Thyroid gland (tissue), 4 donors: Measurements from ENCODE around the gene MBNL2. TPM values are rescaled to one million over a fixed set of nuclear protein-coding genes. Genes with fewer than 3 reads are reported as not detected.
A peak's percentile ranks its signal among the peaks of the same experiment; 100 is the strongest.

Source experiments
- DNase-seq, 2 donors: peaks; one replicate each; pipeline ENCODE4 v3.0.0-alpha.2; 2019
- H3K27ac ChIP-seq, 3 donors: fragments of 200-600 bp; sonication (generic); 1 replicate in 2 of 3; 2 replicates in 1 of 3; pipeline ENCODE4 v1.5.1; 2016 to 2019; ENCODE audit warnings: mild to moderate bottlenecking in 1 of 3, moderate library complexity in 1 of 3
- H3K27me3 ChIP-seq: fragments of 200-600 bp; sonication (generic); one replicate; pipeline ENCODE4 v1.5.1; 2019
- H3K36me3 ChIP-seq, 2 donors: fragments of 200-600 bp; sonication (generic); one replicate each; pipeline ENCODE4 v1.5.1; 2016 to 2019
- H3K4me1 ChIP-seq, 2 donors: fragments of 200-600 bp; sonication (generic); one replicate each; pipeline ENCODE4 v1.5.1; 2017 to 2019
- H3K4me3 ChIP-seq, 3 donors: fragments of 200-600 bp; sonication (generic); replicated peaks in 1 of 3; 1 replicate in 2 of 3; 2 replicates in 1 of 3; pipeline ENCODE4 v1.5.1; 2016; ENCODE audit warnings: mild to moderate bottlenecking in 1 of 3
- H3K9me3 ChIP-seq: fragments of 200-600 bp; sonication (generic); one replicate; pipeline ENCODE4 v1.5.1; 2017
- POLR2A ChIP-seq, 2 donors: fragments of 450-650 bp; IDR thresholded peaks; one replicate each; pipeline ENCODE4 v1.6.1; 2017; ENCODE audit warnings: antibody characterized with exemption in 2 of 2, mild to moderate bottlenecking in 2 of 2, moderate library complexity in 1 of 2
- WGBS, 2 donors: methylation state at CpG; one replicate each; pipeline ENCODE4 v1.1.5; 2017; 5-methylcytosine and 5-hydroxymethylcytosine counted together
- intact Hi-C: fragments of 100-400 bp; cut with DNase I; formaldehyde crosslinking; loops from one replicate; pipeline ENCODE4 v1.15.1; 2023
- total RNA-seq, 4 donors: library from RNA; depleted of rRNA; stranded (reverse); fragments of >200 nt; gene quantifications; one replicate each; pipeline ENCODE4 v1.2.3, GENCODE V29; 2016
- TF ChIP-seq, protein P1 (sequence below), 6 experiments: fragments of 200-600 bp in 3 of 6; fragments of 450-650 bp in 3 of 6; sonication (generic) in 3 of 6; IDR thresholded peaks; one replicate each; pipeline ENCODE4 v1.5.1; 2016 to 2019; ENCODE audit warnings: antibody characterized with exemption in 6 of 6, mild to moderate bottlenecking in 2 of 6, inconsistent platforms in 1 of 6, moderate library complexity in 1 of 6

MBNL2 gene
- total RNA-seq, 4 donors from 2014 or later, result 93.4 to 99.9 (median 98.3) TPM

DNA sequence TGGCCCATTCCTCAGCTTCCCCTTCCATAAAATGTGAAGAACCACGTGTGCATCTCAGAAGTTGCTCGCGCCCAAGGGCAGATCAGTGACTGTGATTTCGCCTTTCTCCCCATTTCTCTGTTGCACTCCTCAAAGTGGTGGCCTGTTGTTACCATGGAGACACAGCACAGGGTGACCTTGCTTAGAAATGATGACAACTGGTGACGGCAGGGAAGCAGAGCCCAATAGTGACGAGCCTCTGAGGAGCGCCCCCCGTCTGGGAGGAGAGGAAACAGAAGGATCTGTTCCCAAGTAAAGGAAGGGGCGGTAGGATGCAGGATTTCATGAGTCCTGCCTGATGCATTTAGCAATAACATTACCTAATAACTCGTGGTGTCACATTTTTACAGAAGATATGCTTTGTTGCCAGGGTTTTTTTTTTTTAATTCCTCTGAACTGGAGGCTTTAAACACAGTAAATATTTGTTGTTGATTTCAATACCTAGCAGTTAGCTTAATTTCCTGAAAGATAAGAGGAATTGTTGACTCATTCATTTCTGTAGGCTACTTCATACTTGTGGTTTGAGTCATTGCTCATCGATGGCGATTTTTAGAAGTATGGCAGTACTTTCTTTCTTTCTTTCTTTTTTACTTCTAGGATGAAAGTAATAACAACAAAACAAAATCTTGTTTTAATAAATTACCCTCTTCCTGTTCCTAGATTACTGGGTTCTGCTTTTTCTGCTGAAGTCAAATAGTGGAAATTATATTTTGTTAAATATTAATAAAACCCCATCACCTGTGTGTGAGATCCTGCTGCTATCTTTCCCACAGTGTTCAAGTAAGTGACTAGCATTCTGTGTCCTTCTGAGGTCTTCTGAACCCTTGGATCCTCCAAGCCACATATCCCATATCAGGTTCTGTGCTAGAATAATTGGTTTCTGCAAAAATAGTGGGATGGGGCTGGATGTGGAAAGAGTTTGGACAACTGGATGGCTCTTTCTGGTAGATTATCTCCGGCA is 36.0 kb downstream of the MBNL2 start:
- H3K9me3 ChIP-seq, result no peaks in the 10 kb centered on the region
- H3K27me3 ChIP-seq, result no peaks in the 10 kb centered on the region
- peaks cover 19 to 63% of the 10 kb centered on the region in 2 donors for H3K4me1 ChIP-seq
- 75 to 80% methylated on average over 13 of the region's 13 CpGs for WGBS, 2 donors
- H3K27ac ChIP-seq, result peak overlapping the region in 2 of 3 donors; percentile 21 to 49
- no peaks in the 10 kb centered on the region for H3K36me3 ChIP-seq
- TF ChIP-seq, protein P1, sequence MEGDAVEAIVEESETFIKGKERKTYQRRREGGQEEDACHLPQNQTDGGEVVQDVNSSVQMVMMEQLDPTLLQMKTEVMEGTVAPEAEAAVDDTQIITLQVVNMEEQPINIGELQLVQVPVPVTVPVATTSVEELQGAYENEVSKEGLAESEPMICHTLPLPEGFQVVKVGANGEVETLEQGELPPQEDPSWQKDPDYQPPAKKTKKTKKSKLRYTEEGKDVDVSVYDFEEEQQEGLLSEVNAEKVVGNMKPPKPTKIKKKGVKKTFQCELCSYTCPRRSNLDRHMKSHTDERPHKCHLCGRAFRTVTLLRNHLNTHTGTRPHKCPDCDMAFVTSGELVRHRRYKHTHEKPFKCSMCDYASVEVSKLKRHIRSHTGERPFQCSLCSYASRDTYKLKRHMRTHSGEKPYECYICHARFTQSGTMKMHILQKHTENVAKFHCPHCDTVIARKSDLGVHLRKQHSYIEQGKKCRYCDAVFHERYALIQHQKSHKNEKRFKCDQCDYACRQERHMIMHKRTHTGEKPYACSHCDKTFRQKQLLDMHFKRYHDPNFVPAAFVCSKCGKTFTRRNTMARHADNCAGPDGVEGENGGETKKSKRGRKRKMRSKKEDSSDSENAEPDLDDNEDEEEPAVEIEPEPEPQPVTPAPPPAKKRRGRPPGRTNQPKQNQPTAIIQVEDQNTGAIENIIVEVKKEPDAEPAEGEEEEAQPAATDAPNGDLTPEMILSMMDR (IDR thresholded peaks at IDR 0.05), result no peak
- TF ChIP-seq POLR2A (IDR thresholded peaks at IDR 0.05), result no peak
- DNase-seq, result no peak
- intact Hi-C loops, result no loop called here
- H3K4me3 ChIP-seq, result no peak overlapping the region

DNA sequence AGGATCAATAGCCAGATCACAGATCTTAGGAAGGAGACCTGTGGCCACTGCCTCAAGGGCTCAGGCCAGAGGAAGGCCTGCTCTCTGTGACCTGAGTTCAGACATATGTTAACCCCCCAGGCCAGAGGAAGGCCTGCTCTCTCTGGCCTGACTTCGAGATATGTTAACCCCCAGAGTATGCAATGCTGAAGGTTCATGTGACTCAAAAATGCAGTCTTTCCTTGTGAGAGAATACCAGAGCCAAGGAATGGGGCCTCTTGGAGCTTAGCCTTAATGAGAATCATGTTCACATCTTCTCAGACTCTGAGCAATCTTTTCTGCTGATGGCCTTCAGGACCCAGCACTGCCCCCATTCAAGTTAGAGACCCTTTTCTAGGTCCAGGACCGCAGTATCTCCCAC is 36.7 kb downstream of the MBNL2 start:
- H3K4me1 ChIP-seq, result peaks cover 19 to 63% of the 10 kb centered on the region in 2 donors
- intact Hi-C loops, result no loop called here

DNA sequence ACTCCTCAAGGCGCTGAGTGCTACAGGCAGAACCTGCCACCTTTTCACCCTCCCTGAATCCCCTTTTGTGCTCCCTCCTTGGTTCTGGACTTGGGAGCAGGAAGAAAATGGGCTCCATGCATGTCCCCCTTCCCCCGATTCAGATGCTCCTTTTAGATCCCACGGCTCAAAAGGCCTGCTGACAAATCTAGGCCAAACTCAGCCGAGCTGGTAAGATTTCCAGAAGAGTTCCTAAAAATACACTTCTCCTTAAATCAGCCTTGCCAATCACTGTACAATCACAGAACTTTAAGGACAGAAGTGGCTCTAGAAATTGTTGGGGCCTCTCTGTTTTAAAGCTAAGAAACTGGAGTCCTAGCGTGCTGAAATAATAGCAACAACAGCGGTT is 37.3 kb downstream of the MBNL2 start:
- Histone ChIP-seq H3K4me3 (no peak overlapping the region), H3K27me3 (no peaks in the 10 kb centered on the region), H3K36me3 (no peaks in the 10 kb centered on the region), H3K27ac (no peak overlapping the region), H3K9me3 (no peaks in the 10 kb centered on the region), H3K4me1 (peaks cover 19 to 63% of the 10 kb centered on the region in 2 donors)
- intact Hi-C loops, result no loop called here
- DNase-seq, result no peak
- TF ChIP-seq POLR2A (IDR thresholded peaks at IDR 0.05), result no peak
- TF ChIP-seq, protein P1 (IDR thresholded peaks at IDR 0.05), result no peak
- 75 to 86% methylated on average over 6 of the region's 6 CpGs for WGBS, 2 donors

More for the DNA sequence above, 36.7 kb downstream of the MBNL2 start:
- peak overlapping the region in 1 of 3 donors; percentile 49 for H3K27ac ChIP-seq
- no peak for TF ChIP-seq POLR2A (IDR thresholded peaks at IDR 0.05)
- TF ChIP-seq, protein P1 (IDR thresholded peaks at IDR 0.05), result no peak
- H3K36me3 ChIP-seq, result no peaks in the 10 kb centered on the region
- DNase-seq, result no peak
- no peaks in the 10 kb centered on the region for H3K9me3 ChIP-seq
- H3K27me3 ChIP-seq, result no peaks in the 10 kb centered on the region
- WGBS, 2 donors, result 85 to 94% methylated on average over 2 of the region's 2 CpGs
- H3K4me3 ChIP-seq, result no peak overlapping the region

DNA sequence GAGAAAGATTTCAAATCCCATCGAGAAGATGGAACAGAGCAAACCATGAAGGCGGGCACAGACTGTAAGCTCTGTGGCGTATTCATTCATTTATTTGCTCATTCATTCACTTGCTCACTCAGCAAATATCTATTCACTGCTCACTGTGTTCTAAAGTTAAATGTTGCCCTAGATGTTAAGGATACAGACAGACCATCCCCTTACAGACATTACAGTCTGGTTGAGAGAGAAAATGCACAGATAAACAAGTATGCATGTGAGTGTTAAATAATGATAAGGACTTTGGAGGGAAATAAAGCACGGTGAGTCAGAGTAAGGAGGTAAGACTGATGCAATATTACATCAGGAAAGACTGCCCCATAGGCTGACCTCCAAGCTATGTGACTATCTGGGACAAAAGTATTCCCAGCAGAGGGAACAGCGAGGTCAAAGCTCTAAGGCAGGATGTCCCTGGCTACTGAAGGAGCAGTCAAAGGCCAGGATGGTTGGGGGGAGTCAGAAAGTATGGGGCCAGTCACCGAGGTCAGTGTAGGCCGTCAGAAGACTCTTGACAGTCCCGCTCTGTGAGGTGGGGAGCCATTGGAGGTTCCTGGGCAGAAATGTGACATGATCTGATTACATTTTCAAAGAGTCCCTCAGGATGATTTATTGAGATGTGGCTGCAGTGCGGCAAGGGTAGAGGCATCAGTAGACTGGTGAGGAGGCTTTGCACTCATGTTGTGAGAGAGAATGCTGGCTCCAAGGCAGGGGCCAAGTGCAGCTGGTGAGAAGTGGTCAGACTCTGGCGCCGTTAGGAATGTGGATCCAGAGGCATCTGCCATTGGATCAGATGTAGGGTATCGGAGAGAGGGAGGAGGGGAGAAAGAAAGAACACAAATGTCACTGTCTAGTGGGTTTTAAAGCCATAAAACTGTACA is 37.9 kb downstream of the MBNL2 start:
- intact Hi-C loops, result no loop called here
- Histone ChIP-seq H3K27ac (no peak overlapping the region), H3K4me1 (peaks cover 19 to 63% of the 10 kb centered on the region in 2 donors), H3K36me3 (no peaks in the 10 kb centered on the region), H3K9me3 (no peaks in the 10 kb centered on the region), H3K4me3 (no peak overlapping the region), H3K27me3 (no peaks in the 10 kb centered on the region)
- DNase-seq, result no peak
- 88 to 93% methylated on average over 12 of the region's 12 CpGs for WGBS, 2 donors
- TF ChIP-seq, protein P1 (IDR thresholded peaks at IDR 0.05), result no peak
- no peak for TF ChIP-seq POLR2A (IDR thresholded peaks at IDR 0.05)
